ENCODE results near the gene KCNQ5.

Gene KCNQ5

DNA sequence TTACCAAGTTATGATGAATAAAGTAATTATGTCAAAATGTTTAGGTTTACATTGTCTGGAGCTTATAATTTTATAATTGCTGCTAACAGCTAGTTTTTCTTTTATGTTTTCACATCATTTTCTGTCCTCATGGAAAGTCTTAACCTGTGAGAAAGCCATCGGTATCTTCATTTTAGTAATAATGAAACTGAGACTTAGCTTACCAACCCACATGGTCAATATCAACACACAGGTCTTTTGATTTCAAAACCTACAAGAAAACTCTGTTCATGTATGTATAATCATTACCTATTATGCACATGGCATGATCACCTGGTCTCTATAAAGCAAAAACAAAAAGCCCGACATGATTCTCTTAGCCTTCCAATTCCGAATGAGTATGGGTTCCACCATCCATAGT lies 61.9 kb downstream of the KCNQ5 start:
- no peak for DNase-seq

DNA sequence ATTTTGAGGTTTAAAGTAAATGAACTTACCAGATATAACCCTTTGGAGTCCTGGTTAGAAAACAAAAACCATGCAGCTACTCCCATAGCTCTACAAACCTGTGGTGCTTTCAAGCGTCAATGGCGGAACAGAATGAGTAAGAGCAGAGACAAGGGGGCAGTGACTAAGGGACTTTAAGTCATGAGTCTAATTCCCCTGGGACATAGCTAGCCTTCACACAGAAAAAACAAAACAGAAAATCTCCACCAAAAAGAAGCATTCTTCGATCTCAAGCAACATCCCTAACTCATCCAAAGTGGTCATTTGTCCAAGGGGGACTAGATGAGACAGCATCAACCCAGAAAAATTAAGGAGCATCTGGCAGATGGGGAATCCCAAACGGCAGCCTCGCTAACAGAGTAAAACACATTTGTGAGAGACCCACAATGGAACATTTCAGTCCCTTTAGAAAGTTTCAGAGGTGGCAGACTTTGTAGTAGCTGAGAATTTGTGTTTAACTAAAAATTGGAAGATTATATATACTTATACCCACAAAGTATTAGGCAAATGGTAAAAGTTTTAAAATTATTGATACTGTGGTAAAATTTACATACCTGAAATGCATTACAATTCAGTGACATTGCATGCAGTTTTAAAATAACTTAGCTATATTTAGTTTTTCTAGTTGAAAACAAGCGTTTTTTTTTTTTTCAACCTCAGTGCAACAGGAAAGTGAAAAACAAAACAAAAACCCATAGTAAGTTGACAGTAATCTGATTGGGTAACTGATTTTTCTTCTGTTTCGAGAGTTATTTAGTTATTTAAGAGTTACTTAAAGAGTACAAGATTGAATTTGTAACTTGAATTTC lies 67.5 kb downstream of the KCNQ5 start:
- no peak for DNase-seq

DNA sequence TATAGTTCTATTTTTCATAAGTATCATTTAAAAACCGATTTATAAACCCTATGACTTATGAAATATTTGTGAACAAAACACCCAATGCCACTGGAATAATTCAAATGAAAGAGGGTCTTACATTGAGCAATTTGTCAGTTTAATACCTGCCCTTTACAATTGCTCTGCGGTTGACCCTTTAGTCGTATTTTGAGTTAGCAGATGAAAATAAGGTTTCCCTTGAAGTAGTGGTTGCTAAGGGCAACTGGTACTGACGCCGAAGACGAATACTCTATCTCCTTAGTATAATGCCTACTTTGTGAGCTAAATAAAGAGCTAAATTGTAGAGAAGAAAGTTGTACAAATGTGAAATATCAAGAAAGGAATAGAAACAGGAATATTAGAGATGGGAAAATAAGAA lies 69.4 kb downstream of the KCNQ5 start:
- no peak for DNase-seq

DNA sequence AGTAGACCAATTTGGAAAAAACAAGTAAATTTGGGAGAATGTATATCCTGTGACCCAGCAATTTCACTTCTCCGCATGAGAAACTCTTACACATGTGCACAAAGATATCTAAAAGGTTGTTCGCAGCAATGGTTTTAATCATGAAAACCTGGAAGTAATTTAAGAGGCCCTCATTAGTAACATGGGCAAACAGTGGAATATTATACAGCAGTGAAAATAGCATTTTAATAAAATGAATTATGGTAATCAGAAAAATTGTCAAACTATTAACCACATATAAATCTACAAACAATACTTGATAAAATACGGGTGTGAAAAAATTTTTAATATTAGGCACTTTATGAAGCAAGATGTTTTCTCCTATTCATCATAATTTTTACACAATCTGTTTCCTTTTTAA lies 74.2 kb downstream of the KCNQ5 start:
- DNase-seq = no peak

DNA sequence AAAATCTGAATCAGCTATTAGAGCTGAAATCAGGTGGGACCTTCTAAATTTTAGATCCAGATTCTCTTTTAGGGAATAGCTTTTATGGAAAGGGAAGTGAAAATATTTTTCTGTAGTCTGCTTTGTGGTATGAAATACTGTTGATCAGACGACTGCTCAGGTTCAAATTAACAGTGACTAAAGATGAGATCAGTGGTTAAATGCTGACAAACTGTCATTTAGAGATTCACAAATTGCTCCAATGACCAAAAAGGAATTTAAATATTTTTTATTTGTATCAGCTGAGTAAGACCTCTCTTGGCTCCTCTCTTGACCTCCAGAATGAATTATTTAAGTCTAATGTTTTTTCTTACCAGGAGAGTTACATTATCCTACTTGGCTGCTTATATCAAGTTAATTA lies 77.3 kb downstream of the KCNQ5 start:
- DNase-seq = no peak

DNA sequence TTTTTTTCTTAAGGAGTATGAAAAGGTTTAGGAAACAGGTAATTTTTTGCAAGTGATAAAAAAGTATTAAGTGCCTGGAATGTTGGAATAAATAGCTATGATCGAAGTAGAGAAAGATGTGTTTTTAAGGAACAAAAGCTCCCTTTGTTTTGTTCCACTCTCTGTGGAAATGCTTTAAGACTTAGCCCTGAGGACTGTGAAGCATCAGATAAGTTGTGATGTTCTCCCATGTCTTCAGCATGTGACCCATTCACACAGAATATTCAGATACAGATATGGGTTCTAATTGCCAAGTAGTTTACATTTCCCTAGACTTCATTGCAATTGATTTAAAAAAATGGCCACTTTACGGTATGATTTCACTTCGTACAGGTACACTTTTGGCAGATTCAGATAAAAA lies 80.6 kb downstream of the KCNQ5 start:
- no peak for DNase-seq

DNA sequence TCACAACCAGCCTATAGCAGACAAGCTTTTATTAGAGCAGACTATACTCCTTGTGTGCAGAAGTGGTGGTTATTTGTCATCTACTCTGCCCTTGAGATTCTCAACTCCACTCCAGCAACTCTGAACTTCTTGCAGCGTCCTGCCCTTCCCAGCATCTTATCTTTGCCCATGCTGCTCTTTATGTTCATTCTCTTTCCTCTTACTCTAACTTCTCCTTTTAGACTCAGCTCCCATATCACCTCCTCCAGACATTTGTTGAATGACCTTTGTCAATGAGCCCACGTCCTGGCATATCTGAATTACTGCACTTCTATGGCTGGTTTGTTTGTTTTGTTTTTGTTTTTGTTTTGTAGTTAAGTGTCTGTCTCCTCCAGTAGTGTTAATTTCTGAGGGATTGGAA lies 81.2 kb downstream of the KCNQ5 start:
- no peak for DNase-seq

DNA sequence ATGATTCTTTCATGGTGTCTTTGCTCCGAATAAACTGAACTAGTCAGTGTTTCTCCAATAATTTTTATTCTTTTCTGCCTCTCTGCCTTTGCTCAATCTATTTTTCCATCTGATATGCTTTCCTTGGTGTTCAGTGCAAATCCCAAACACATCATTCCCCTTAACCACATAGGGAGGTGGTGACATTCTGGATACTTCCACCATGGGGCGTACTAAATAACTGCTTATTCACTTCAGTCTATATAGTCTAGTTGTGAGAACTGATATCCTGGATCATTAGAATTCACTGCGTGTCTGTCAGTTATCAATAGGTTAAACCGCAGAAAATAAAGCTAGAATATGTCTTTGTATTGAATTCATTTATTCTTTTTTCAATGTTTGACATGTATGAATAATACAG lies 83.1 kb downstream of the KCNQ5 start:
- DNase-seq = no peak

DNA sequence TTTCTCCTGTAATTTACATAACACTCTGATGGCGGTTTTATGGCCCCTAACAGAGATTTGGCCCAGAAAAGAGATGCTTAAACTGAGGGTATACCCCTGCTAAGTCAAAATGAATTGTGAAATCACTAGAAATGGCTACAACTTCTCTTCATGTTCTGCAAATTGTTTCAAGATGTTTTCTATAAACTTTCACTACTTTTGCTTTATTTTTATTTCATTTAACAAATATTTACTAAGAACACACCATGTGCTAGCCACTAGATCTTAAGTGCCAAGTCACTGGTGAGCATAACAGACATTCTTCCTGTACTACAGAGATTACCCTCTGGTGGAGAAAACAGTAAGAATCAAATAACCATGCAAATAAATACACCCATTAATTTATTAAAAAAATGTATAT lies 87.6 kb downstream of the KCNQ5 start:
- no peak for DNase-seq

DNA sequence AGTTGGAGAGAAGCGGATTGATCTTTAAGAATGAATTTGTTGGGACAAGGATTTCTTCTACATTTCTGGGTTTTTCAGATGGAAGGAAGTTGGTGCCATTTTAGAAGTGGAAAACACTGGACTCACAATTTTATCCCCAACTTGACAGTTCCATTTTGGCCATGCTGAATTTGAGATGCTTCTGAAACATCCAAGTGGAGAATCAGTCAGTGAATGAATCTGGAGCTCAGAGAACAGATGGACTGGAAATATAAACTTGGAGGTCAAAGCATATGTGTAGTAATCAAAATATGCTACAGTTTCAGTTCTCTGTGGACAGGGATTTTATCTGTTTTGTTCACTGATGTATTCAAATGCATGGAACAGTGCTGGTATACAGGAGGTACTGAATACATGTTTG lies 89.9 kb downstream of the KCNQ5 start:
- DNase-seq = no peak

DNA sequence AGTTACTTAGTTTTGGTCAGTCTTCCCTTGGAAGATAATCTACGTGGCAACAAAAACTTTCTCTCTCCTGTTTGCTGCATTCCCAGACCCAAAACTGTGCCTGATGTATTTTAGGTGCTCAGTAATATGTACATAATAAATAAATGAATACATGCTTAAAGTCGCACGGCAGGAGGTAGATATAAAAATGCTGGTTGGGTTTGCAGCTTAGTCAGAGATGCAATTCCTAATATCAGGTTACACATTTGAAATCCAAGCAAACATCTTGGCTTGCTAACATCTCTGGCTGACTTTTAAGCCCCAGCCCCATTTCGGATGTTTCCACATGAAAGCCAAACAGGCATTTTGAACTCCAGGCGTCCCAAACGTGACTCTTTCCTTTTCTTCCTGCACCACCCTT lies 91.0 kb downstream of the KCNQ5 start:
- no peak for DNase-seq

DNA sequence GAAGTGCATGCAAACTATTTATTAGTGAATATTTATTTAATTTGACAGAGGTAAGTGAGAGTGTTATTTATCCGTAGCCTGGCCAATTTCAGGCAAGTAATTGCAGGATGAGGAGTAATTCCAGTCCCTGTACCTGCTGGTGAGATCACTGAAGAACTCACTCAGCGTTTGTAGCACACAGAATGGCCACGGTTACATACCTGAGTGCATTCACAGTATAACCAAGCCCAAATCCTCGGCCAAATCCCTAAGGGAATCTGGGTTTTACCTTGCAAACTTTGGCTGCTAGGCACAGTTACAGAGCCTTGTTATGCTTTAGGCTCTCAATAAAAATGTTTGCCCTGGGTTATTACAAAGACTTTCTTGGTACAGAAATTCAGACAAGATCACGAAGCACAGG lies 93.3 kb downstream of the KCNQ5 start:
- DNase-seq = no peak

DNA sequence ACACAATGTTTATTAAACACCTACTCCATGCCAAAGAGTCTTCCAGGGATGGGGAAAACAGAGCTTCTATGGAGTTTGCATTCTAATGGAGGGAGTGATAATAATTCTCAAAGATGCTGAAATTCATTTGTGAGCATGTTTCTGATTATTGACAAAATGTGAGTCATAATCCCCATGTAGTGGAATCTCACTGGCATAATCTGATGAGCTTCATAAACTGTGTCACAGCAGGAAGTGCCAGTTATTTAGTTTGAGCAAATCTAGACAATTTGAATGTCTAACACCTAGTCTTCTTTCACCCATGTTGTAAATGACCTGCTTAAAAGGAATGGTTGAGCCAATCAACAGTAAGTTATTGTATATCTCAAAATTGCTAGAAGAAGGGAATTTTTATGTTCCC lies 95.1 kb downstream of the KCNQ5 start:
- DNase-seq = no peak

DNA sequence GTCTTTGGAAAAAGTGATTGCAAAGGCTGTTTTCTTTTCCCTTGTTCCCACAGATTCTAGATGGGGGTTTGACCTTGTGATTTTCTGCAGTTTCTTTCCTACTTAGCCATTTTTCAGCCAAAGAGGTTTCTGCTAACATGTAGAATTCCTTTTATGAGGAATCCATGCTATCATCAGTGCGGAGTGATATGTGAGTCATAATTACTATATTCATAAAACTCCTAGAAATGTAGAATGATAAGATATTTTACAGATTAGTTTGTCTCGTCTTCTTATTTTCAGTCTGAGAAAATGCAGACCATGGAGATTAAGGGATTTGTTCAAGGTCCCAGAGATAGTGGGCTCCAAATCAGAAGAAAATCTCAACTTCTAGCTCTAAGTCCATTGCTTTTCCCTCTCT lies 98.6 kb downstream of the KCNQ5 start:
- peak; percentile 61 for DNase-seq

DNA sequence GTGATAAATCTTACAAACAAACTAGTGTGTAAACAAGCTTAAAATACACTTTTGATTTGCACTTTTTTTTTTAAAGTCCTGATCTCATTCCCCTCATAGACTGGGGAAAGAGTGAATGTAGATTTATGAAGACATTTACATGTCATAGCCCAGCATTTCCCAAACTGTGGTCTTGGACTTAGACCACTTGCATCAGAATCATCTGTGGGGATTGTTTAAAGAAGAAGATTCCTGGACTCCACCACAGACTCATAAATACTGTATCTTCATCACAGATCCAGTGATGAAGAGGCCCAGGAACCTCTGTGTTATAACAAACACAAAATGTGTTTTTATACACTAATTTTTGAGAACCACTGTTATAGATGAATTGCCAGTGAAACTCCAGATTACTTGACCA lies 99.5 kb downstream of the KCNQ5 start:
- DNase-seq = no peak

DNA sequence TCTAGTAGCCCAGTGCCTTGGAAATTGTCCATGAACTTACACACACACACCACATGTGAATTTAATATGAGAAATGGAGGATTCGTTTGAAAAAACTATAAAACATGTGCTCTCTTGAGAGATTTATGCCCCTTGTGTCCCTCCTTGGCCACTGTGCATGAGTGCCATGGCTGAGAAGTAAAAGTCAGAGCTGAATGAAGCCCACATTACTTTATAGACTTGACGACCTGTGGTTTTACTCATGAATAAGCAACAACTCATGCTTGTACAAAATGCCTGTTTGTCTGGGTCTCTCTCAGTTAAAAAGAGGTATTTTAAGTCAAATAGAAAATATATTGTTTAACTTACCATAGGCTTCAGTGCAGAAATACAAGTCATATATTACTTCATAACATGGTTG lies 102.7 kb downstream of the KCNQ5 start:
- DNase-seq = no peak

DNA sequence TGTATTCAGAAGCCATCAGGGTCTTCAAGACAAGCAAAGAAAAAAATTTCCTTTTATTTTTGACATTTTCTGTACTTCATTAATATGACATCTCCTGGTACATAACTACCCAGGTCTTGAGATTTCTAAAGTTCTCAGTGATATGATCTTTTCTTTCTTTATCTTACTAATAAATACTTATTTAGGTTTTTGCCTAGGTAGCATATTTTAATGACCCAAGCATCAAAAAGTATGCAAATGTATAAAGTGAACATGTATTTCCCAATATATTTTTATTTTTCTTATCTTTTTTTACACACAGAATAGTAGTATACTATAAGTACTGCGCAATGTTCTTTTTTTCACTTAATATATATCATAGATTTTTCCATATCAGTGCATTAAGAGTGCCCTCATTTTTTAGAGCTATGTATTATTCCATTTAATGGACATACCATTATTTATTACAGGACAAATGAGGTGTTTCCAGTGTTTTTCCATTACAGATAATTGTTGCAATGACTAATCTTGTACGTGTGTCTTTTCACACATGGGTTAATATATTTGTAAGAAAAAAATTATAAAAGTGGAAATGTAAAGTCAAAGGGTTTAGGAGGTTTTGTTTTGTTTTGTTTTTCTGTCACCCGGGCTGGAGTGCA lies 107.0 kb downstream of the KCNQ5 start:
- DNase-seq = no peak

DNA sequence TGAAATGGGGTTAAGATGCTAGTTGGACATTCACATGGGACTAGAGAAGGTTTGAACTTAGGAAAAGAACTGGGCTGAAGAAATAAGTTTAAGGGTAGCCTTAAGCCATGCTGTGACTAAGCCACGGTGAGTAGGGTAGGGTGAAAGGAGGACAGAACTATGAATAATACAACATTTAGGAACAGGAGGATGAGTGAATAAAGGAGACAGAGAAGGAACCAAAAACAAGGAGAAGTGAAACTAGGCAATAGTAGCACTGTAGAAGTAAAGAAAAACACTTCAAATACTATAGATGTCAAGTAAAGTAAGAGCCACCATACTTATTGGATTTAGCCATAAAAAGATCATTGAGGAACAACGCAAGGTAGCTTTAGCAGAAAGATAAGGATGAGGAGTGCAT lies 111.2 kb downstream of the KCNQ5 start:
- no peak for DNase-seq

DNA sequence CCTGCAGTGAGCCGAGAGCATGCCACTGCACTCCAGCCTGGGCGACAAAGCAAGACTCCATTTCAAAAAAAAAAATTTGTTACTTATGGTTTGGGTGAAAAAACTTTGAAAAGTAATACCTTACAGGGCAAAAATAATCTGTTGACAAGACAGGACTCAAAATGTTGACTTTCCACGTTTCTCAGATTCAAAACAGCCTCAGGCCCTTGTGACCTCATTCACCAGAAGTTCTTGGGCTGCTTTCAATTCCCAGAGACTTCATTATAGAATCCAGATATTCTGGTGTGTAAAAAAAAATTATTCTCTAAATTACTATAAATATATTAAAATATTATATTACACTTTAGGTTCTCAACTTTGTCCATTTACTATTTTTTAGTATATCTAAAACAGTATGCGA lies 116.2 kb downstream of the KCNQ5 start:
- DNase-seq = no peak

DNA sequence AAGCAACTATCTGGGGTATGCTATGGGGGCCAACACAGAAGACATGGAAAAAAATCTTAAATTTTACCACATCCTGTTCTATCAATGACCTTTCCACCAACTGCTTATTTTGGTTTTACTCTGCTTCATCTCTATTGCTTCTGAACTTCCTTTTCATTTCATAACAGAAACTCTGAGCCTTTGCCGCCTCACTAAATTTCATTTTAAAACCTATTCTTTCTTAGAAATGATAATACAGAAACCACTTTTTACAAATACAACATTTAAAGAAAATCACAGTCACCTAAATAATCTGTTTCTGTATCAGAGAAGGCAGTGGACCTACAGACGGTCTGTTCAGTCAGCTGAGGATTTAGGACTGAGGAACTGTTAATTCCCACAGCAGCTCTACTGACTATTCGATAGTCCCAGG lies 117.5 kb downstream of the KCNQ5 start:
- no peak for DNase-seq

DNA sequence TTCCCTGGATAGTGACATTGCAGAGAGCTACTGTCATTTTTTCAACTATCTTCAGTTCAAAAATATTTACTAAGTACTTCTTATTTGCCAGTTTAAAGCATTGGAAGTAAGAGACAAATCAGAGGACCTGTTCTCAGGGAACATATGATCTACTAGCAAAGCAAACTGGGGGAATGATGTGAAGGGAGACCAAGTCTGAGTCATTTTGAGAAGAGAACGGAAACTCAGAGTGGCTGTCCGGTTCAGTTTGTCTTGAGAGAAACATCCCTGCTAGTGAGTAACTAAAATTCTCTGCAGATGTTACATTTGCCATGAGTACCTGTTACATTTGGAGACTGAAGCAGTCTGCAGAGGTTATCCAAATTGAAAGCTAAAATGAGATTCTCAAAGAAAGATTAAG lies 118.3 kb downstream of the KCNQ5 start:
- no peak for DNase-seq

DNA sequence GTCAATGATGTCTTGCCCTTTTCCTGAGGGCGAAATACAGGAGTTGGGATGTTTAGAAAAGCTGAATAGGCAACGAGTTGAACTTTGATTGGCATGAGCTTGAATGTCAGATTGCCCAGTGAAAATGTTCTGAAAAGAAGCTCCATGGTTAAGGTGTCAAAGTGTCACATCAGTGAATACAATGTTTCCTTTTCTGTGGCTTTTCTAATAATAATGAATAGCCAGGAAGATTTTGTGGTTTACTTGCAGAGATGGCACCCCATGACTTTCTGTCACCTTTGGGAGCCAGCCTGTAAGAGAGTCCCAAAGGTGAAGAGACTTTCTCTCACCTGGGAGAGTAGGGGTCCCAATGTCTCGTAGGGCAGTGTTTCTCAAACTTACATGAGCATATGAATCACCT lies 119.2 kb downstream of the KCNQ5 start:
- no peak for DNase-seq

DNA sequence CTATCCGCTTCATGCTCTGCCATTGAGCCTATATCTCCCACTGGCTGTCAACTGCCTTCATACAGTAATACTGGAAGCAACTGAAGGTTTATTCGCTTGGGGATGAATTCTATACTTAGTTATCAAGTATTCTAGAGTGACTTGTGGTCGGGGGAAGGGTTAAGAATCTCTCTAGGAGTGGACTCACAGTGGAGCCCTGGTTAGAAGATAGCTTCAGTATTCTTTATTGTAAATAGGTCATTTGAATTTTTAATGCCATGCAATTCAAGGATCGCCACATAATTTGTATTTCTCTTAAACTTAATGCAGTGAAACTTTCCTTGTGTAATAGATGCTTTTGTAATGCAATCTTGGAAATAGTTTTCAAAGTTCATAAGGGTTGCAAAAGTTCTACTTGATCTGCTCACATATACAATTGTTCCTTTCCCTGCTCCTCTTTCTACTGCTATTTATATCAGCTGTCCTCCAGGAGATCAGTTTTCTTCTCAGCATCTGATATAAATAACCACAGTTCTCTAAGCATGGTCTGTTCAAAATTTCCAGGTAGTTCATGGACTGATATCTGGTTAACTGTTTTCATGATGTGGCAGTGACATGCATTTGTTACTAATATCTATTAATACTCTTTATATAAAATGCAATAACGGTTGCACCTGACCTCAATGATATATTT lies 120.3 kb downstream of the KCNQ5 start:
- DNase-seq = no peak

DNA sequence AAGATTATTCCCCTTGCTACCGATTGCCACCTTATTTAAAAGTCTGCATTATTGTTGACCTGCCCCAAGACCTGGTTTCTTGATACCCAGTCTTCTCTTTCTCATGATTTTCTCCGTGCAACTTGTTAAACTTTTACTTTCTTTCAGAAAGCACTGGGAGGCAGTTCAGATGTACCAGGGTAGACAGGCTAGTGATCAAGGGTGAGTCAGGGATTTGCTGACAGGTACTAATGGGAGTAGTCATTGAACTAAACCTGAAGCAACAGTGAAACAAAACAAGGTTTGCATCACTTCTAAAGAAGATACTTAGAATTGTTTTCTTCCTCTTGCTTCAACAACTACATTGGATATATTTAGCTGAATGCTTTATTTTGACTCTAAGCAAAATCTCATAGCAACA lies 124.4 kb downstream of the KCNQ5 start:
- peak; percentile 78 for DNase-seq

Data from NCI-H226 (cell line).